PFSK-1 (cell line): ENCODE measurements around the gene DPP8.

Experiments
- FOXP2 ChIP-seq: optimal IDR thresholded peaks from 2 replicates; pipeline ENCODE3; 2011; ENCODE audit warnings: borderline replicate concordance, control low read depth, inconsistent platforms; ENCODE audit not compliant: insufficient read depth; ENCODE audit errors: extremely low read length, extremely low read depth
- POLR2AphosphoS5 ChIP-seq: IDR thresholded peaks from 2 replicates; pipeline ENCODE4 v1.6.1; 2012; ENCODE audit warnings: low read depth, mild to moderate bottlenecking, control low read depth, low read length, moderate library complexity
- SIN3A ChIP-seq: IDR thresholded peaks from 2 replicates; pipeline ENCODE4 v1.6.1; 2012; ENCODE audit warnings: mild to moderate bottlenecking, low read length, moderate library complexity, borderline replicate concordance; ENCODE audit not compliant: insufficient read depth
- TAF1 ChIP-seq: IDR thresholded peaks from 2 replicates; pipeline ENCODE4 v1.6.1; 2012; ENCODE audit warnings: low read length, control low read depth, borderline replicate concordance; ENCODE audit not compliant: insufficient read depth
- TF ChIP-seq, protein P1 (sequence below), 2 experiments: IDR thresholded peaks; 2 replicates each; pipeline versions ENCODE4 v1.6.1 to v1.8.0; 2011 to 2012; ENCODE audit warnings: low read depth in 2 of 2, low read length in 2 of 2, control low read depth in 1 of 2, inconsistent platforms in 1 of 2, mild to moderate bottlenecking in 1 of 2, moderate library complexity in 1 of 2; ENCODE audit not compliant: insufficient read depth in 1 of 2

The DPP8 gene

DNA sequence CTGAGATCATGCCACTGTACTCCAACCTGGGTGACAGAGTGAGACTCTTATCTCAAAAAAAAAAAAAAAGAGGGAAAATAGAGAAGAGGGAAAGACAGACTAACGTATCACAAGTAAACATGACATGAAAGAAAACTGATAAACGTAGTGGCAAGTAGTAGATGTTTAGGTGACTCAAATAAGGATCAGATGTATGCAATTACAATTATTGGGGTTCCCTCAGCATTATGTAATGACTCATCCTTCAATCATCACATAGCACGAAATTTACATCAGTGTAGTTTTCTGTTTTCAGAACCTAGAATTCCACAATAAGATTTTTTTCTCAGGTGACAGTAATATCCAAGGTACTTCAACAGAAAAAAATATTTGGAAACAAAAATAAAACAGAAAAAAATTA, 46.6 kb downstream of the DPP8 start:
- TF ChIP-seq POLR2AphosphoS5 (no peak), FOXP2 (no peak), SIN3A (no peak), TAF1 (no peak)
- TF ChIP-seq, protein P1, sequence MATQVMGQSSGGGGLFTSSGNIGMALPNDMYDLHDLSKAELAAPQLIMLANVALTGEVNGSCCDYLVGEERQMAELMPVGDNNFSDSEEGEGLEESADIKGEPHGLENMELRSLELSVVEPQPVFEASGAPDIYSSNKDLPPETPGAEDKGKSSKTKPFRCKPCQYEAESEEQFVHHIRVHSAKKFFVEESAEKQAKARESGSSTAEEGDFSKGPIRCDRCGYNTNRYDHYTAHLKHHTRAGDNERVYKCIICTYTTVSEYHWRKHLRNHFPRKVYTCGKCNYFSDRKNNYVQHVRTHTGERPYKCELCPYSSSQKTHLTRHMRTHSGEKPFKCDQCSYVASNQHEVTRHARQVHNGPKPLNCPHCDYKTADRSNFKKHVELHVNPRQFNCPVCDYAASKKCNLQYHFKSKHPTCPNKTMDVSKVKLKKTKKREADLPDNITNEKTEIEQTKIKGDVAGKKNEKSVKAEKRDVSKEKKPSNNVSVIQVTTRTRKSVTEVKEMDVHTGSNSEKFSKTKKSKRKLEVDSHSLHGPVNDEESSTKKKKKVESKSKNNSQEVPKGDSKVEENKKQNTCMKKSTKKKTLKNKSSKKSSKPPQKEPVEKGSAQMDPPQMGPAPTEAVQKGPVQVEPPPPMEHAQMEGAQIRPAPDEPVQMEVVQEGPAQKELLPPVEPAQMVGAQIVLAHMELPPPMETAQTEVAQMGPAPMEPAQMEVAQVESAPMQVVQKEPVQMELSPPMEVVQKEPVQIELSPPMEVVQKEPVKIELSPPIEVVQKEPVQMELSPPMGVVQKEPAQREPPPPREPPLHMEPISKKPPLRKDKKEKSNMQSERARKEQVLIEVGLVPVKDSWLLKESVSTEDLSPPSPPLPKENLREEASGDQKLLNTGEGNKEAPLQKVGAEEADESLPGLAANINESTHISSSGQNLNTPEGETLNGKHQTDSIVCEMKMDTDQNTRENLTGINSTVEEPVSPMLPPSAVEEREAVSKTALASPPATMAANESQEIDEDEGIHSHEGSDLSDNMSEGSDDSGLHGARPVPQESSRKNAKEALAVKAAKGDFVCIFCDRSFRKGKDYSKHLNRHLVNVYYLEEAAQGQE (IDR thresholded peaks at IDR 0.05; ENCODE audit: insufficient read depth in 1 of 2, low read depth in 2 of 2, low read length in 2 of 2), result no peak

DNA sequence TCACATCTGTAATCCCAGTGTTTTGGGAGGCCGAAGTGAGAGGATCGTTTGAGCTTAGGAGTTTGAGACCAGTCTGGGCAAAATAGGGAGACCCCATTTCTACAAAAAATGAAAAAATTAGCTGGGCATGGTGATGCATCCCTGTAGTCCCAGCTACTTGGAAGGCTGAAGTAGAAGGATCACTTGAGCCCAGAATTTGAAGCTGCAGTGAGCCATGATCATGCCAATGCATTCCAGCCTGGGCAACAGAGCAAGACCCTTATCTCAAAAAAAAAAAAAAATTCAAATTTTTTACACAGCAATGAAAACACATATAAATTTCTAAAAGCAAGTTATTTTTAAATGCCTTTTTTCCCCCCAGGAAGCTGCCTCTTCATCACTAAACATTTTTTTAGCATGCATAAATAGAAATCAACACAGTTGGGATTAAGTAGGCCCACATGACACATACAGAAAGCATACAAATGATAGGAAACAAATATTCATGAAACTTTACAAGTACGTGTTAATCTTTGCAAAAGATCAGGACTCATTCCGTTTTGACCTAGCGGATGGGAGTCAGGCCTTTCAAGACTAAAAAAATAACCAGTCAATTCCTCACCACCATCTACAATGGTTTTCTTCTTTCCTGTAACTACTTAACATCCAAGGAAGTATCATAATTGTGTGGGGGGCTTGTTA, 49.1 kb downstream of the DPP8 start:
- TF ChIP-seq POLR2AphosphoS5, result no peak

DNA sequence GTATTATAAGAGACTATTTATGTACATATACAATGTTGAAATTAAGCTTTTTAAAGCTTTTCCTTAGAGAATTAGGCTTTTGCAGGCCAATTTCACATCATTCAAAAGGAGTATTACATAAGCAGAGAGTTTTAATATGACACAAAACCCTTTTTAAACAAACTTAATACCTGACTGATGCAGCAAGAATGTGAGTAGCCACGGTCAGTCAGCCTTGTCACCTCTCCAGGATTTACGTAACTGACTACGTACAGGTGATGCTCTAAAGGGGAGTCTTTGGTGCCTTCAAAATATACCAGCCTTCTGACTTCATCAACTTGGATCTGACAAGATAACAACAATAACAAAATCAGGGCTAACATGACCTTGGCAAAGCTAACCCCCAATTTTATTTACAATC, 50.6 kb downstream of the DPP8 start:
- TF ChIP-seq, protein P1 (IDR thresholded peaks at IDR 0.05; ENCODE audit: insufficient read depth in 1 of 2, low read depth in 2 of 2, low read length in 2 of 2), result no peak
- TF ChIP-seq POLR2AphosphoS5, result no peak
- TF ChIP-seq TAF1, result no peak
- no peak for TF ChIP-seq SIN3A
- TF ChIP-seq FOXP2, result no peak

DNA sequence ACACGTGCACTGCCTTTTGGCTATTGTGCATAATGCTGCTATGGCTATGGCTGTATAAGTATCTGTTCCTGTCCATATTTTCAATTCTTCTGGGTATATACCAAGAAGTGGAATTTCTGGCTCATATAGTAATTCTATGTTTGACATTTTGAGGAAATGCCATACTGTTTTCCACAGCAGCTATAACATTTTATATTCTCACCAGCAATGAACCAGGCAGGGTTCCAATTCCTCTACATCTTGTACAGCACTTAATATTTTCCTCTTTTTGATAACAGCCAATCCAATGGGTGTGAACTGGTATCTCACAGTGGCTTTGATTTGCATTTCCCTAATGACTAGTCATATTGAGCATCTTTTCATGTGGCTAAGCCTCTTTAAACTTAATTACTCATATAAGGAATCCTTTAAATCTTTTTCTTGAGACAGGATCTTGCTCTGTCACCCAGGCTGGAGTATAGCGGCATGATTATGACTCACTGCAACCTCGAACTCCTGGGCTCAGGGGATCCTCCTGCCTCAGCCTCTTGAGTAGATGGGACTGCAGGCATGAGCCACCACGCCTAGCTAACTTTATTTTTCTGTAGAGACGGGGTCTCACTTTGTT, 56.6 kb downstream of the DPP8 start:
- TF ChIP-seq POLR2AphosphoS5 (no peak), FOXP2 (no peak), SIN3A (no peak), TAF1 (no peak)
- TF ChIP-seq, protein P1 (IDR thresholded peaks at IDR 0.05; ENCODE audit: insufficient read depth in 1 of 2, low read depth in 2 of 2, low read length in 2 of 2), result no peak

DNA sequence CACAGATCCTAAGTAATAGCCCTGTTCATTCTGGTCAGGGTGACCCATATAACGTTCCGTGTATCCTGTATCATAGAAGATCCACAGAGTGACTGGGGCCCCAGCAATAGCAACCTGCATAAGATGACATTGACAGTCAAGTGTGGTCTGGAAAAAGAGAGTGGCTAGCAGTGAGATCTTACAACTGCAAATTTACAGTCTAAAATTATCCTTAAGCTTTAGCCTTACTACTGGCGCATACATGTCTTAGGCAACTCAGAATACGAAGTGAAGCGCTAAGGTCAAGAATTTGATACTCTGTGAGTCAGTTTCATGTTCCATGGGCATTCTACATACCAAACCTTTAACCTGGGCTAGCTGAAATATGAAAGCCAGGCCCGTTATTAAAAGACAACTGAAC, 65.5 kb downstream of the DPP8 start:
- no peak for TF ChIP-seq FOXP2
- no peak for TF ChIP-seq POLR2AphosphoS5
- no peak for TF ChIP-seq TAF1
- TF ChIP-seq SIN3A, result no peak
- TF ChIP-seq, protein P1 (IDR thresholded peaks at IDR 0.05; ENCODE audit: insufficient read depth in 1 of 2, low read depth in 2 of 2, low read length in 2 of 2), result no peak
